Mesendoderm (in vitro differentiated cells): ENCODE results near the gene PGBD2.
A peak's percentile ranks its signal among the peaks of the same experiment; 100 is the strongest.
"Not testable (repeated sequence)": the region's sequence is repeated elsewhere in the genome, so short reads cannot be mapped to it uniquely, and the experiment has no call there.

Source experiments
- DNase-seq: peaks from one replicate; pipeline ENCODE4 v3.0.0; 2013
- H2AK5ac ChIP-seq: 2 replicates; pipeline ENCODE4 v1.6.1; 2013; ENCODE audit warnings: low read length, inconsistent platforms
- H2BK120ac ChIP-seq: 2 replicates; pipeline ENCODE4 v1.6.1; 2013; ENCODE audit warnings: low read depth, mild to moderate bottlenecking, low read length, moderate library complexity, mixed read lengths
- H2BK15ac ChIP-seq: replicated peaks from 2 replicates; pipeline ENCODE4 v1.6.1; 2013; ENCODE audit warnings: low read depth, mild to moderate bottlenecking, moderate library complexity
- H2BK5ac ChIP-seq: 2 replicates; pipeline ENCODE4 v1.6.1; 2013; ENCODE audit warnings: low read length, inconsistent platforms
- H3K18ac ChIP-seq: 2 replicates; pipeline ENCODE4 v1.6.1; 2013; ENCODE audit warnings: mild to moderate bottlenecking, low read length, mixed read lengths
- H3K23ac ChIP-seq: one replicate; pipeline ENCODE4 v1.6.1; 2013; ENCODE audit warnings: low read length
- H3K27ac ChIP-seq: 2 replicates; pipeline ENCODE4 v1.5.1; 2013; ENCODE audit warnings: low read depth, mild to moderate bottlenecking, inconsistent platforms, low read length, moderate library complexity
- H3K27me3 ChIP-seq: 2 replicates; pipeline ENCODE4 v1.6.1; 2013; ENCODE audit warnings: low read length, control low read depth, mild to moderate bottlenecking, inconsistent platforms; ENCODE audit not compliant: insufficient read depth, poor library complexity
- H3K36me3 ChIP-seq: 2 replicates; pipeline ENCODE4 v1.6.1; 2013; ENCODE audit warnings: low read length, inconsistent platforms; ENCODE audit not compliant: control insufficient read depth, insufficient read depth
- H3K4ac ChIP-seq: one replicate; pipeline ENCODE4 v1.6.1; 2013; ENCODE audit warnings: low read depth, mild to moderate bottlenecking, low read length, moderate library complexity
- H3K4me1 ChIP-seq: 2 replicates; pipeline ENCODE4 v1.6.1; 2013; ENCODE audit warnings: low read depth, low read length, inconsistent platforms; ENCODE audit not compliant: control insufficient read depth
- H3K4me2 ChIP-seq: 2 replicates; pipeline ENCODE4 v1.6.1; 2013; ENCODE audit warnings: low read length
- H3K4me3 ChIP-seq: 2 replicates; pipeline ENCODE4 v1.5.1; 2013; ENCODE audit warnings: mild to moderate bottlenecking, low read length
- H3K56ac ChIP-seq: one replicate; pipeline ENCODE4 v1.6.1; 2013; ENCODE audit warnings: low read length
- H3K79me1 ChIP-seq: 2 replicates; pipeline ENCODE4 v1.6.1; 2013; ENCODE audit warnings: low read length, inconsistent platforms
- H3K79me2 ChIP-seq: 2 replicates; pipeline ENCODE4 v1.6.1; 2013; ENCODE audit warnings: mild to moderate bottlenecking, low read length; ENCODE audit not compliant: control insufficient read depth, insufficient read depth
- H3K9ac ChIP-seq: 2 replicates; pipeline ENCODE4 v1.6.1; 2013; ENCODE audit warnings: low read length, inconsistent platforms
- H4K5ac ChIP-seq: one replicate; pipeline ENCODE4 v1.6.1; 2013; ENCODE audit warnings: low read length
- H4K8ac ChIP-seq: one replicate; pipeline ENCODE4 v1.6.1; 2013; ENCODE audit warnings: low read depth, mild to moderate bottlenecking, control low read depth, low read length, moderate library complexity
- WGBS: extraction: QIAGEN DNeasy Blood & Tissue Kit; methylation state at CpG from one replicate; pipeline ENCODE4 v1.1.7; 2013; ENCODE audit warnings: low lambda C conversion rate, missing lambda C conversion rate; ENCODE audit not compliant: insufficient coverage; ENCODE audit errors: extremely low coverage; 5-methylcytosine and 5-hydroxymethylcytosine counted together

The PGBD2 gene

DNA sequence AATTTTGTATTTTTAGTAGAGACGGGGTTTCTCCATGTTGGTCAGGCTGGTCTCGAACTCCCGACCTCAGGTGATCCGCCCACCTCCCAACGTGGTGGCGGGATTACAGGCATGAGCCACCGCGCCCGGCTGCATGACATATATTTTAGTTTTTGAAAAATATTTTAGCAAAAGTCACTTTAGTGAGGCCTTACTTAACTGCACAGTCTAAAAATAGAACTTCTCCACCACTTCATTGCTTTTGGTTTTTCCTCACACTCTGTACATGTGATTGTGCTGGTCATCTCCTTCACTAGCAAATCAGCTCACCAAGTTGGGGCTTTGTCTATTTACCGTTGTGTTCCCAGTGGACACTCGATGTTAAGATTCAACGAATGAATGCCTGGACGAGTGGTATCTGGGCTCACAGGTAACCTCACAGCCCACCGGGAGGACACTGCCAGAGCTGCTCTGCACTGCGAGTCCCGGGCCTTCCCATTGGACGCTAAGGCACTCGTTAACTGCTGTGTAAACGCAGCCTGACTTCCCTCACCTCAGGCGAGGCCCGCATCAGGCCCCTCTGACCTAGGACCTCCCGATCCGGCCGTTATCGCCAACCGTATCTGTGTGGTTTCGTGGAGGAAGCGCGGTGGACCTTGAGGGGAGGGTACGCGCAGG lies 33.2 kb upstream of the PGBD2 start:
- H3K27ac ChIP-seq: peak overlapping the region; percentile 56
- DNase-seq: peak; percentile 96
- H3K79me2 ChIP-seq: no peaks in the 10 kb centered on the region

GRCh38 chr1:248873409-248873992 lies 32.5 kb upstream of the PGBD2 start:
- H4K5ac ChIP-seq: no peak overlapping the region
- peak overlapping the region; percentile 99 for H3K56ac ChIP-seq
- peak overlapping the region; percentile 56 for H3K27ac ChIP-seq
- H4K8ac ChIP-seq: no peak overlapping the region
- H3K36me3 ChIP-seq: no peaks in the 10 kb centered on the region
- H3K79me2 ChIP-seq: no peaks in the 10 kb centered on the region
- no peak overlapping the region for H2BK120ac ChIP-seq
- H2BK15ac ChIP-seq: no peak overlapping the region
- H3K18ac ChIP-seq: no peak overlapping the region
- no peaks in the 10 kb centered on the region for H3K79me1 ChIP-seq
- H3K4me2 ChIP-seq: peak overlapping the region; percentile 60
- H3K4me3 ChIP-seq: peak overlapping the region; percentile 93
- H3K27me3 ChIP-seq: no peaks in the 10 kb centered on the region
- no peak overlapping the region for H3K4ac ChIP-seq
- no CpG with 5 or more reads among the region's 41 CpGs for WGBS
- H2AK5ac ChIP-seq: no peak overlapping the region
- H3K9ac ChIP-seq: peak overlapping the region; percentile 92
- H3K4me1 ChIP-seq: no peaks in the 10 kb centered on the region
- no peak overlapping the region for H2BK5ac ChIP-seq
- peak; percentile 98 for DNase-seq
- peak overlapping the region; percentile 89 for H3K23ac ChIP-seq

More for the DNA sequence above, 33.2 kb upstream of the PGBD2 start:
- H2BK120ac ChIP-seq: no peak overlapping the region
- no peak overlapping the region for H3K4ac ChIP-seq
- no peaks in the 10 kb centered on the region for H3K4me1 ChIP-seq
- H4K5ac ChIP-seq: no peak overlapping the region
- H2BK15ac ChIP-seq: no peak overlapping the region
- peak overlapping the region; percentile 93 for H3K4me3 ChIP-seq
- H3K56ac ChIP-seq: peak overlapping the region; percentile 99
- H3K18ac ChIP-seq: no peak overlapping the region
- H3K4me2 ChIP-seq: peak overlapping the region; percentile 60
- no peaks in the 10 kb centered on the region for H3K79me1 ChIP-seq
- H3K9ac ChIP-seq: peak overlapping the region; percentile 92
- H3K27me3 ChIP-seq: no peaks in the 10 kb centered on the region
- no peaks in the 10 kb centered on the region for H3K36me3 ChIP-seq
- H3K23ac ChIP-seq: peak overlapping the region; percentile 66
- WGBS: no CpG with 5 or more reads among the region's 31 CpGs
- H4K8ac ChIP-seq: no peak overlapping the region
- no peak overlapping the region for H2BK5ac ChIP-seq
- H2AK5ac ChIP-seq: no peak overlapping the region

DNA sequence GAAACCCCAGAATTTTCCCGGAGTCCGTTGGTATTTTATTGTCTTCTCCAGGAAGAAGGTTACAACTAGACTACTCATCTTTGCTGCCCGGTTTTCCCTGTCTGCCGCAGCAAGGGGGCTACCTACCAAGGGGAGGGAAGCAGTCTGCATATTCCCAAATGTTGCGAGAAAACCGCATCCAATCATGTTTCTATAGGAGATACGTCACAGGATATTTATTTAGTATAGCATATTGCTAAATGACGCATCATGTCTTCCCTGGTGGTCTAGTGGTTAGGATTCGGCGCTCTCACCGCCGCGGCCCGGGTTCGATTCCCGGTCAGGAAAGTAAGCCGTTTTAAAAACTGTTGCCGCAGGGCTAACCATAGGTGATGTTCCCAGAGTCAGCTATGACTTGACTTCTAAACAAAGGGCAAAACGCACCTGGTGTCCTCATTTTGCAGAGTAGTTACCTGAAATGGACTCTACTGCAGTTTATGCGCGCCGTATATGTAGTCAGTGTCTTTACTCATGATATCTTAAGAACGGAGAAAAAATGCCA lies 32.0 kb upstream of the PGBD2 start:
- DNase-seq: peak; percentile 92

DNA sequence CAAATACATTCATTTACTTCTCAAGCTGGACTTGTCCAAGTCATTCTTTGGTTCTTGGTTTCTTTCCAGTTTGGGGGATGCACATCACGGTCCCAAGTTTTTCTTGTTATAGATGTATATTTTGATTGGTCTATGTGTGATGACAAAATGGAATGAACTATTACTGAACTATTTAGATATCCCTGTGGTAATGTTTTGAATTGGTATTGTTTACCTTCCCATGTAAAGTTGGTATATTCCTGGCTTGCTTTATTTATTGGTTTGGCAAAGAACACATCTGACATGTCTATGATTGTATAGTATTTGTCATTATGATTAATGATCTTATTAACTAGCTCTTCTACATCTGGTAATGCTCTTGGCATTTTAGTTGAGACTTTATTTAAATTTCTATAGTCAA lies 24.8 kb upstream of the PGBD2 start:
- Histone ChIP-seq H4K8ac (no peak overlapping the region), H3K4me3 (no peak overlapping the region), H3K56ac (no peak overlapping the region), H3K36me3 (no peaks in the 10 kb centered on the region), H3K79me1 (no peaks in the 10 kb centered on the region), H3K4me1 (no peaks in the 10 kb centered on the region), H2BK15ac (no peak overlapping the region), H3K27me3 (no peaks in the 10 kb centered on the region), H3K4me2 (no peak overlapping the region), H3K27ac (no peak overlapping the region), H3K79me2 (no peaks in the 10 kb centered on the region), H4K5ac (no peak overlapping the region), H2BK5ac (no peak overlapping the region), H2AK5ac (no peak overlapping the region), H3K18ac (no peak overlapping the region), H3K9ac (no peak overlapping the region), H3K4ac (no peak overlapping the region), H2BK120ac (no peak overlapping the region), H3K23ac (no peak overlapping the region)
- DNase-seq: no peak
- no CpG with 5 or more reads among the region's 1 CpG for WGBS

More for the DNA sequence above, 32.0 kb upstream of the PGBD2 start:
- H3K4ac ChIP-seq: no peak overlapping the region
- H3K4me1 ChIP-seq: no peaks in the 10 kb centered on the region
- no peak overlapping the region for H3K27ac ChIP-seq
- H3K18ac ChIP-seq: no peak overlapping the region
- peak overlapping the region; percentile 32 for H3K4me3 ChIP-seq
- no peak overlapping the region for H4K8ac ChIP-seq
- WGBS: no CpG with 5 or more reads among the region's 23 CpGs
- no peak overlapping the region for H4K5ac ChIP-seq
- H3K27me3 ChIP-seq: no peaks in the 10 kb centered on the region
- H3K4me2 ChIP-seq: peak overlapping the region; percentile 20
- H2BK5ac ChIP-seq: no peak overlapping the region
- H2AK5ac ChIP-seq: no peak overlapping the region
- H3K79me1 ChIP-seq: no peaks in the 10 kb centered on the region
- no peak overlapping the region for H2BK15ac ChIP-seq
- no peaks in the 10 kb centered on the region for H3K79me2 ChIP-seq
- H2BK120ac ChIP-seq: no peak overlapping the region
- H3K9ac ChIP-seq: peak overlapping the region; percentile 41
- H3K23ac ChIP-seq: no peak overlapping the region
- peak overlapping the region; percentile 28 for H3K56ac ChIP-seq
- no peaks in the 10 kb centered on the region for H3K36me3 ChIP-seq

DNA sequence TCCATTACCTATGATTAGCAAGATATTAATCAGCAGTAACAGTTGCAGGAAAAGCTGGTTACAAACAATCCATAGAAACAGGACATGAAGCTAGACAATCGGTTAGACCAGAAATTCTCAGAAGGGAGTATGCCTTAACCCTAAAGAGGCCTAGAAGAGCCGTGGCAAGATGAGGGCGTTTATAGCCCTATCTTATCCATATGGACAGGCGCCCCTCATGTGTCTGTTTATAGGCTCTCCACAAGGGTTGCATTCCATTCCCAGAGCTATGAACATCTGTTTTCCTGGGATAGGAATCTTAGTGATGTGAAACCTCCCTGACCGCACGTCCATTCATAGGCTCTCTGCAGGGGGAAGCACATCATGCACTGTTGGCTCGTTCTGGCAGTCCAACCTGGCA lies 23.6 kb upstream of the PGBD2 start:
- H3K36me3 ChIP-seq, H2BK15ac ChIP-seq, H3K9ac ChIP-seq, H3K56ac ChIP-seq, H3K4ac ChIP-seq, H2AK5ac ChIP-seq, DNase-seq, H3K79me1 ChIP-seq, H3K27me3 ChIP-seq, H3K23ac ChIP-seq, H4K5ac ChIP-seq, H3K4me2 ChIP-seq, H2BK120ac ChIP-seq, H2BK5ac ChIP-seq, H3K4me1 ChIP-seq, H3K18ac ChIP-seq, H3K79me2 ChIP-seq, H3K27ac ChIP-seq, H4K8ac ChIP-seq, H3K4me3 ChIP-seq: not testable (repeated sequence)
- WGBS: no CpG with 5 or more reads among the region's 7 CpGs
